OCI-LY7 (cell line): ENCODE data around the gene SNRK.

Experiments used
- CTCF ChIP-seq: fragments of 200-600 bp; sonication (generic); conservative IDR thresholded peaks from 2 replicates; pipeline ENCODE4 v1.5.1; 2014; ENCODE audit warnings: mild to moderate bottlenecking, antibody characterized with exemption, low read length, moderate library complexity, mixed read lengths
- EZH2phosphoT487 ChIP-seq: fragments of 200-600 bp; sonication (generic); IDR thresholded peaks from 2 replicates; pipeline ENCODE4 v1.6.1; 2018; ENCODE audit warnings: low read depth, borderline replicate concordance, mild to moderate bottlenecking, mixed run types, antibody characterized with exemption, low read length, moderate library complexity, mixed read lengths

GRCh38 chr3:43319794-43320193, 33.5 kb downstream of the SNRK start:
- no peak for TF ChIP-seq CTCF
- no peak for TF ChIP-seq EZH2phosphoT487
